HG03025 (cell line): ENCODE results near the gene HYPK.
"Not testable (repeated sequence)": the region's sequence is repeated elsewhere in the genome, so short reads cannot be mapped to it uniquely, and the experiment has no call there.

ENCODE experiments used
- ATAC-seq: cut with Tn5 transposase; IDR thresholded peaks from one replicate; pipeline ENCODE4 v1.9.1; 2021; ENCODE audit warnings: mild to moderate bottlenecking, moderate library complexity; ENCODE audit not compliant: unreplicated experiment, low FRiP score

HYPK gene

GRCh38 chr15:43794269-43795037 is 5.9 kb upstream of the HYPK start:
- ATAC-seq = no peak

GRCh38 chr15:43795197-43795596 is 5.2 kb upstream of the HYPK start:
- no peak for ATAC-seq

DNA sequence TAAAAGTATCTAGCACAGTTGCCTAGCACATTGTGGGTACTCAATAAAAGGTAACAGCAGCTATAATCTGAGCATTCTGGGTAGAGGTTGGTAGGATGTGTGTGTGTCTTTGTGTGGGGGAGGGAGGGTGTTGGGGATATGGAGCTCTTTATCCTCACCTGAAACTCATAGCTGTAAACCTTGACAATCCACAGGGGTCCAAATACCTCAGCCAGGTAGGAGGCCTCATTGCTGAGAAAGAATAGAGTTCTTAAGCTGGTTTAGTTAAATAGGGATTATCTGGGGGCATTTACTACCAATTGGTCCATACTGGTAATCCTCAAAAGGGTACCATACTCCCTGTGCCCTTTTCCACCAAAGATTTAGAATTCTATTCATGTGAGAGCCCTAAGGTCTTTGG is 4.4 kb upstream of the HYPK start:
- no peak for ATAC-seq

GRCh38 chr15:43796566-43796965 is 3.8 kb upstream of the HYPK start:
- ATAC-seq = no peak

- no peak for ATAC-seq
These were observed 1.0 kb upstream of the HYPK start for GRCh38 chr15:43799209-43799944.

GRCh38 chr15:43799945-43800285 is 484 bp upstream of the HYPK start, which contains the start of gene SERINC4:
Gene SERINC4 (minus strand): TSS chr15:43800220. CDS start chr15:43799986, 234 bp downstream.
- ATAC-seq = no peak

GRCh38 chr15:43802676-43803075 is 2.3 kb downstream of the HYPK start:
- not testable (repeated sequence) for ATAC-seq

- ATAC-seq = no peak
These were observed 8.1 kb downstream of the HYPK start for GRCh38 chr15:43808435-43808950.

DNA sequence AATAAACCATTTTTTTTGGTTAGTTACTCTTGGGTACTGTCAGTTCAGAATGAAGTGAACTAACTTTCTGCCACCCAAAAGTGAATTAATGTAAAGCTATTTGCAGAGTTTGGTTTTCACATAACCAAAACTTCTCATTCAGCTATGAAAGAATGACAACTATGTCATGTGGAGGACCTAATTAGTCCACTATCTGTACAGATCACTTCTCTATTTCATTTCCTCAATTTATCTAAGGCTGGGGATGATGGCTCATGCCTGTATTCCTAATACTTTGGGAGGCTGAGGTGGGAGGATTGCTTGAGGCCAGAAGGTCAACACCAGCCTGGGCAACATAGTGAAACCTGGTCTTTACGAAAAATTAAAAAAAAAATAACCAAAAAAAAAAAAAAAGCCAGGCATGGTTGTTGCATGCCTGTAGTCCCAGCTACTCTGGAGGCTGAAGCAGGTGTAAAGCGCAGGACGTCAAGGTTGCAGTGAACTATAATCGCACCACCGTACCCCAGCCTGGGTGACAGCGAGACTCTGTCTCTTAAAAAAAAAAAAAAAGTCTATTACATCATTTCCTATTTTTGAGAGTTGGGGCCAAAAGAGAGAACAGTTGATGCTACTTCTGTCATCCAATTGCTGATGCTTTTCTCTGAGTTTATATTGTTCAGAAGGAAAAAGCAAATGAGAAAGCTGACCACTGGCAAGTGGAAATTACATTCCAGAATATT is 8.7 kb downstream of the HYPK start:
- no peak for ATAC-seq

GRCh38 chr15:43815064-43815463 is 14.7 kb downstream of the HYPK start:
- ATAC-seq = not testable (repeated sequence)

DNA sequence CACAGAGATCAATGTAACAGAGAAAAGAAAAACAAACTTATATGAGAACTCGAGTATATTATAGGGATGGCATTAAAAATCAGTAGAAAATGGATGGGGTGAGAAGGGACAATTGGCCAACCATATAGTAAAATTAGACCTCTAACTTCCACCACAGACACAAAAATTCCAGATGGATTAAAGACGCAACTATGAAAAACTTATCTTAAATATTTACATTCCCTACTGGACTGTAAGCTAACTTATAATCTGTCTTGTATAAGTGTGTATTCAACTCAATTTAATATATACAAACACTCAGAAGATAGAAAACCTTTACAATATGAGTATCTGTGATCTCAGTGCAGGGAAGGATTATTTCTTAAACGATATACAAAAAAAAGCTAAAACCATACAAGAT is 21.1 kb downstream of the HYPK start:
- ATAC-seq = no peak

- peak; percentile 73 for ATAC-seq
These were observed 24.2 kb downstream of the HYPK start, which contains the start of gene MFAP1 for GRCh38 chr15:43824302-43825246. Gene MFAP1 (minus strand): TSS chr15:43824690. CDS start chr15:43824569, 121 bp downstream.

GRCh38 chr15:43825305-43825704 is 24.9 kb downstream of the HYPK start:
- not testable (repeated sequence) for ATAC-seq

- no peak for ATAC-seq
These were observed 25.7 kb downstream of the HYPK start for GRCh38 chr15:43826029-43826507.

- no peak for ATAC-seq
These were observed 26.3 kb downstream of the HYPK start, which contains the start of gene WDR76 for GRCh38 chr15:43826508-43827341. Gene WDR76 (plus strand): TSS chr15:43827002. CDS start chr15:43827033, 31 bp downstream.

GRCh38 chr15:43828061-43828657 is 27.8 kb downstream of the HYPK start:
- ATAC-seq = no peak

DNA sequence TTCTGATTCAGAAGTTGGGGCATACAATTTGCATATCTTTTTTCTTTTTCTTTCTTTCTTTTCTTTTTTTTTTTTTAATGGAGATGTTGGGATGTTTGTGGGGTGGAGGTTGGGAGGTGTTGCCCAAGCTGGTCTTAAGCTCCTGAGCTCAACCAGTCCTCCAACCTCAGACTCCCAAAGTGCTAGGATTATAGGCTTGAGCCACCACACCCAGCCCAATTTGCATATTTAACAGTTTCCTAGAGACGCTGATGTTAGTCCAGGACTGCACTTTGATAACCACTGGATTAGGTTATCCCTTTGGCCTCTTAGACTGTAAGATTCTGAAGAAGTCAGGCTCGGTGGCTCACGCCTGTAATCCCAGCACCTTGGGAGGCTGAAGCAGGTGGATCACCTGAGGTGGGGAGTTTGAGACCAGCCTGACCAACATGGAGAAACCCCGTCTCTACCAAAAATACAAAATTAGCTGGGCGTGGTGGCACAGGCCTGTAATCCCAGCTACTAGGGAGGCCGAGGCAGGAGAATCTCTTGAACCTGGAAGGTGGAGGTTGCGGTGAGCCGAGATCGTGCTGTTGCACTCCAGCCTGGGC is 29.6 kb downstream of the HYPK start:
- ATAC-seq = not testable (repeated sequence)
